Left renal cortex interstitium (tissue), 4 donors: ENCODE measurements around the gene TPST1. TPM values are rescaled to one million over a fixed set of nuclear protein-coding genes. Genes with fewer than 3 reads are reported as not detected.
"Not testable (repeated sequence)": the region's sequence is repeated elsewhere in the genome, so short reads cannot be mapped to it uniquely, and the experiment has no call there.

ENCODE experiments used
- DNase-seq, 4 donors: peaks; one replicate each; pipeline ENCODE4 v3.0.0-alpha.2; 2013; ENCODE audit warnings: low read depth in 4 of 4, low spot score in 2 of 4, missing footprints in 1 of 4
- polyA plus RNA-seq, 4 donors: library from polyadenylated mRNA; unstranded; fragments of 120-200 nt; gene quantifications; one replicate each; pipeline ENCODE4 v1.2.1, GENCODE V29; 2013; ENCODE audit not compliant: insufficient read length in 4 of 4

Gene TPST1
- polyA plus RNA-seq, 4 donors = 40.3 to 53.2 (median 46.0) TPM

DNA sequence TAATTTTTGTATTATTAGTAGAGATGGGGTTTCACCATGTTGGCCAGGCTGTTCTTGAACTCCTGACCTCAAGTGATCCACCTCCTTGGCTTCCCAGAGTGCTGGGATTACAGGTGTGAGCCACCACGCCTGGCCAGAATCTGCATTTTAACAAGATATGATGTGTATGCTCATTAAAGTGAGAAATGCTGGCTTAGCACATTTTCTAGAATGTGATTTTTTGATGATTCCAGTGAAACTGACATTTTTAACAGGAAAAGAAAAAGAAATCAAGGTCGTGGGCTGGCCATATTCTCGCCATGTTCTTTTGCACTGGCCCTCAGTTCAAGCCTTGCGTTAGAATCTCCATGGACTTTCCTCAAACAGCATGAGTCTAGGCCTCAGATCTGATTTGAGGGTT is 18.1 kb upstream of the TPST1 start:
- DNase-seq = no peak

DNA sequence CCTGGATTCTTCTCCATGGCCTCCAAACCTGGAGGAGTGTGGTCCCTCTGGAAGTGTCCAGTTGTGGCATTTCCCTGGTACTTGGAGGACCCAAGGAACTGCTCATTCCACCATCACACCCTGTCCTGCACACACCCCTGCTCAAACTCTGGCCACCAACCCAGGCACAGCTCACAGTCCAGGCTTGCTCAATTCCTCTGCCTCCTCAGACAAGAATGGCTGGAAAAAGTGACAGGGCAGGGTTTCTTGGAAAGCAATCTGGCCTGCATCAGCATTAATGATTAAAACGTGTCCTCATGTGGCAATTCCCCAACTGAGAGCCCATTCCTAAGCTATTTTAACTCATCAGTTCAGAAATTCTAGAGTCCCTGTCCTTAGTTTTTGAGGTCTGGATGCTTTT is 17.2 kb upstream of the TPST1 start:
- DNase-seq = no peak

- no peak for DNase-seq
Measured at GRCh38 chr7:66188645-66189044, 16.5 kb upstream of the TPST1 start.

DNA sequence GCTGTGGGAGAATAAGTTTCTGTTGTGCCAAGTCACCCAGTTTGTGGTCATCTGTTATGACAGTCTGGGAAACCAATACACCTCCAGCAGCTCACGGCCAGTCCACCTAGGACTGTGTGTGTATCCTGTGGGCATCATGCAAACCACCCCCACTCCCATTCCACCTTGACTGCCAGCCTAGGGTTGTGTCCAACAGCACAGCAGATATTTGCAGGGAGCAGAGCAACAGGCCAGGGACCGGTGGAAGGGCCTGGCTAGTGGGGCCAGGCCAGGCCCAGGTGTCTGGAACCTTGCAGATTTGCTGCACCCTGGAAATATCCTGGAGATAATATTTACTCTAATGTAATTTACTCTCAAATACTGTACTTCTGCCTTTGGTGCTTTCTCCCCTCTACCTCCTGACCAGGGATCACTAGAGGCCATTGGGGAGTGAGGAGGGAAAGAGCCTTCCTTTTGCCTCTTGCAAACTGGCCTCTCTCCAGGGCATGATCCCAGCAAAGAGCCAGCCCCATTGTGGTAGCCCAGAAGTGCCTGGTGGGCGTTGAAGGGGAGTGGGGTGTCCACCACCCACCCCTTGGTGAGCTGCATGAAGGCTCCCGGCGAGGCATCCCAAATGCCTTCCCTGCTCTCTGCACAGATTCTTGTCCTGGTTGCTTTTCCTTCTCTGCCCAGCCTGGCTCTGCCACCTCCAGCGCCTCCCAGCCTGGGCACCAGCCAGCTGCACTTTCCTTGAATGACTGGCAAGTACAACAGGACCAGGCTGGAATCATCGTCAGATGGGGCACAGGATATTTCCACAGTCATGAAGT is 15.2 kb upstream of the TPST1 start:
- no peak for DNase-seq

DNA sequence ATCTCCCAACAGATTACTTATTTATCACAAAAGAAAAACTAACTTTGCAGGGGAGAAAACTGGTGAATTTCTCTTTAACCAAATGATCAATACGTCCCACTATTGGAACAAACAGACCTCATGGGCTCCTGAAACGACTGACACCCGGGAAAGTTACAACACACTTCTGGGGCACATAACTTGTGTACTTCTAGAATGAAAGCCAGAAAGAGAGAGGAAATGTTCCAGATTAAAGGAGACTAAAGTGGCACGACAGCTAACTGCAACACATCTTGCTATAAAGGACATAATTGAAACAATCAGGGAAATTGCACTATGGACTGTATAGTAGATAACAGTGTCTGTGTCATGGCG is 14.7 kb upstream of the TPST1 start:
- no peak for DNase-seq

- no peak for DNase-seq
Measured at GRCh38 chr7:66193146-66193725, 11.9 kb upstream of the TPST1 start.

DNA sequence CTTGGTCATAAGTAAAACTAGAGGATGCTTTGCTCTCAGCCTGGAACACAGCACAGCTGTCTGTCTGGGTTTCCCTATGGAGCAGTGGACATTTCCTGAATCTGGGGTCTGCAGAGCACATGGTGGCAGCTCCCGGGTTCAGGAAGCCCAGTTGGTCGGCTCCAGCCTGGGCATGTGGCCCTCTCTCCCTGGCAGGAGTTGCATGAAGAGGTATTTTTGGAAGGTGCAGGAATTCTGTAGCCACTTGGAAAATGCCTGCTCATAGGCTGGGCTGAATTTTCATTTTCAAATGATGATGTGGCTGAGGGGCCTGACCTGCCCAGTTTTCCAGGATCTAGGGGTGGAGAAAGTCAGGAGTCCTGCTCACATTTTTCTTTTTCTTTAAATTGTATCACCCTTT is 6.7 kb upstream of the TPST1 start:
- DNase-seq = no peak

DNA sequence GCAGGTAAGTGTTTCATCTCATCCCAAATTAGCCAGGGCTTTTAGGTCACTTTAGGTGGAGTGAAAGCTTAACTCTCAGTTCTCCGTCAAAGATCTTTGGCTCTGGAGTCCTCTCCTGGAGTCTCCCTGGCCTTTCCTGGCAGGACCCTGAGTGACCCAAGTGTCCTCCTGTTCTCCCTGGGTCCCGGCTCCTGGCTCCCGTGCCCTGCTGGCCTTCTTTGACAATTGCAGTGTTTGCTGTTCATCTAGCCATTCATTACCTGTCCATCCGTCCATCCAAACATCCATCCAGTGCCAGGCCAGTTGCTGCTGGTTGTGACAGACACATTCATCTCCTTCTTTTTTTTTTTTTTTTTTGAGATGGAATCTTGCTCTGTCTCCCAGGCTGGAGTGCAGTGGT is 6.2 kb upstream of the TPST1 start:
- DNase-seq = no peak

GRCh38 chr7:66202441-66202840 is 2.7 kb upstream of the TPST1 start:
- no peak for DNase-seq

DNA sequence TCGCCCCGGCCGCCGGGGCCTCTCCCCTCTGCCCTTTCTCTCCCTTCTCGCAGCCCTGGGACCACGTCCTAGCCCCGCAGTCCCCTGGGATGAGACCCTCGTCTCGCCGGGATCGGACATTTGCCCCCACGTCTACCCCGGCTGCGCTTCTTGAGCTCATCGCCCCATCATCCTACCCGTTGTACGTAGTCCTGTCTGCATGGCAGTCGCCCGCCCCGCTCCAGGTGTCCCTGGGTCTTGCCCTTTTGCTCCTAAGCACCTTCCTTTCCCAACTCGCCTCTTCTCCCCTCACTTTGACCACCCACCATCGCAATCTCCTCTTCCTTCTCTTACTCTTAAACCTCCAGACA is 582 bp downstream of the TPST1 start:
- peak in 2 of 4 donors; percentile 21 to 24 for DNase-seq

- no peak for DNase-seq
Measured at GRCh38 chr7:66206119-66206933, 1.2 kb downstream of the TPST1 start.

DNA sequence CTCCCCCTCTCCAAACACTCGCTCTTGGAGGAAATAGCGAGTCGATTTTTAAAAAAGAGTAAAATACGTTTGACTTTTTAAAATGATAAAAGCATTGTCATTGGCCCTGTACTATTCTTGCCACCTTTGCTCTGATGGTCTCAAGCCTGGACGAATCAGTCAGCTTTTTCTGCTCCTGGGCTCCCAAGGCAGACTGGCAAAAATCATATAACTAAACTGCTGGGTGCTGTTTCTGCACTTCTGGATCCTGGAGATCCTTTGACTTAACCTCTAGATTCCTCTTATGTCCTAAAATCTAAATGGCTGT is 1.8 kb downstream of the TPST1 start:
- no peak for DNase-seq

DNA sequence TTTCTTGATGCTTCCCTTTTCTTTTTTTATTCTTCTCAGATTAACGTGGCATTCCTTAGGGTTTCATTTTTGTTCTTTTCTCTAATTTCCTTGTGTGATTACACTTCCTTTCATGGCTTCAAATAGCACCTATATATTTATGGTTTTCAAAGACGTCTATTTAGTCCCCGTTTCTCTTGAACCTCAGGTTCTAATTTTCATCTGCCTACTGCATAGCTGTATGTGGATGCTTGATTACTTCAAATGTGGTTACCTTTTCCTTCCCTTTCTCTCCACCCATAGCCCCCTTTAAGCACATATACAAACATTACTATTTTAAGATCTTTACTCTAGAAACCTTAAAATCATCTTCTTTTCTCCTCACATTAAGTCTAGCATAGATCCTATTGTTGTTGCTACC is 2.4 kb downstream of the TPST1 start:
- no peak for DNase-seq

- no peak for DNase-seq
Measured at GRCh38 chr7:66211429-66211828, 6.3 kb downstream of the TPST1 start.

- no peak for DNase-seq
Measured at GRCh38 chr7:66213637-66214036, 8.5 kb downstream of the TPST1 start.

DNA sequence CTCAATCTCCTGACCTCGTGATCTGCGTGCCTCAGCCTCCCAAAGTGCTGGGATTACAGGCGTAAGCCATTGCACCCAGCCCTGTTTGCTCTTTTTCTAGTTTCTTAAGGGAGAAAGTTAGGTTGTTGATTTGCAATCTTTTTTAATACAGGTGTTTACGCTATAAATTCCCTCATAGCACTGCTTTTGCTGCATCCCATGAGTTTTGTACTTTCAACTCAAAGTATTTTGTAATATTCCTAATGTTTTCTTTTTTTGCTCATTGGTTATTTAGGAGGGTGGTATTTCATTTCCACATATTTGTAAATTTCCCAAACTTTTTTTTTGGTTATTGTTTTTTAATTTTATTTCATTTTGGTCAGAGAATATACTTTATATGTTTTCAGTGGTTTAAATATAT is 11.6 kb downstream of the TPST1 start:
- DNase-seq = no peak

- no peak for DNase-seq
Measured at GRCh38 chr7:66219805-66220204, 14.7 kb downstream of the TPST1 start.

GRCh38 chr7:66221442-66221841 is 16.3 kb downstream of the TPST1 start:
- no peak for DNase-seq

DNA sequence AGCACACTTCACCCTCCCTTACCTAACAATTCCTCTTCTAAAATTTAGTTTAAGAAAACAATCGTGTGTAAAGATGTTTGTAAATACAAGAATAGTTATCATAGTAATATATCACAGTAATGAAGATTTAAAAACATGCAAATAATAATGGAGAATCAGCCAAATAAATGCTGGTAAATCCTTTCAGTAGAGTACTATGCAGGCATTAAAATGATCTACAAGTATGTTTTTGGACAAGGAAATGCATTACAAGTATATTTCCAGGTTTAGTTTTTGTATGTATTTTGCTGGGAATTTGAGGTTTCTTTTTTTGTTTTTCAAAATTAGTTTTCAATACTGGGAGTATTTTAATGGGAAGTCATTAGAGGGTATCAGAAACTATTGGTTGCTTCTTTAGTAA is 22.7 kb downstream of the TPST1 start:
- no peak for DNase-seq

- DNase-seq = not testable (repeated sequence)
Measured at GRCh38 chr7:66231326-66232216, 26.4 kb downstream of the TPST1 start.

- DNase-seq = no peak
Measured at GRCh38 chr7:66233638-66234037, 28.5 kb downstream of the TPST1 start.
